ENCODE measurements around the gene RXFP4. TPM values are rescaled to one million over a fixed set of nuclear protein-coding genes. Genes with fewer than 3 reads are reported as not detected.
A peak's percentile ranks its signal among the peaks of the same experiment; 100 is the strongest.
"Not testable (repeated sequence)": the region's sequence is repeated elsewhere in the genome, so short reads cannot be mapped to it uniquely, and the experiment has no call there.

RXFP4 gene
- total RNA-seq, 2 experiments from 2014 or later: not detected

- Mint-ChIP-seq H3K27ac (no peak overlapping the region), H3K4me1 (peaks cover 50% of the 10 kb centered on the region), H3K9me3 (ENCODE audit: low read depth) (no peaks in the 10 kb centered on the region), H3K27me3 (no peaks in the 10 kb centered on the region), H3K4me3 (no peak overlapping the region), H3K36me3 (ENCODE audit: low read depth) (peaks cover 16% of the 10 kb centered on the region)
- no peak for DNase-seq
- intact Hi-C loops (cut with DNase I, micrococcal nuclease): no loop called here
- POLR2A ChIA-PET: no interaction called here
- CTCF ChIA-PET: interaction anchor here (0.6 to 5.9 kb wide), 5 partner anchors 38 to 865 kb away, joined by 3 to 47 read pairs (median 3); no protein-coding TSS in a partner anchor
- ATAC-seq: no peak
These were observed 42.9 kb downstream of the RXFP4 start for GRCh38 chr1:155984341-155984740.

- POLR2A ChIA-PET, H3K27me3 Mint-ChIP-seq: not testable (repeated sequence)
- peaks cover 50% of the 10 kb centered on the region for H3K4me1 Mint-ChIP-seq
These were observed 43.6 kb downstream of the RXFP4 start for GRCh38 chr1:155984903-155985645.

GRCh38 chr1:155989242-155990004, 48.0 kb downstream of the RXFP4 start:
- H3K36me3 Mint-ChIP-seq (ENCODE audit: low read depth): no peaks in the 10 kb centered on the region
- H3K9me3 Mint-ChIP-seq (ENCODE audit: low read depth): no peaks in the 10 kb centered on the region
- intact Hi-C loops (cut with DNase I, micrococcal nuclease): loop anchor here (1.0 to 10.0 kb wide), 4 partner anchors 23 to 205 kb away; partner anchors contain the start of gene KHDC4 (in 2 of the 2)
- no peak overlapping the region for H3K27ac Mint-ChIP-seq
- CTCF ChIA-PET: interaction anchor here (0.6 to 5.2 kb wide), 37 partner anchors 9 to 1493 kb away, joined by 3 to 72 read pairs (median 4); partner anchors contain the start of genes ARHGEF2, KHDC4 and SYT11
- ATAC-seq (peak; percentile 96), DNase-seq (peak; percentile 88)
- no peaks in the 10 kb centered on the region for H3K27me3 Mint-ChIP-seq
- H3K4me3 Mint-ChIP-seq: no peak overlapping the region
- POLR2A ChIA-PET: interaction anchor here (1.0 to 1.7 kb wide), 3 partner anchors 51 to 169 kb away, joined by 3 to 8 read pairs (median 5); partner anchors contain the start of gene KHDC4
- H3K4me1 Mint-ChIP-seq: peaks cover 16% of the 10 kb centered on the region

More at GRCh38 chr1:155984903-155985645, 43.6 kb downstream of the RXFP4 start:
- H3K9me3 Mint-ChIP-seq (ENCODE audit: low read depth); H3K27ac Mint-ChIP-seq; H3K4me3 Mint-ChIP-seq; ATAC-seq; DNase-seq; intact Hi-C loops (cut with DNase I, micrococcal nuclease): not testable (repeated sequence)
- peaks cover 11% of the 10 kb centered on the region for H3K36me3 Mint-ChIP-seq (ENCODE audit: low read depth)
- CTCF ChIA-PET: interaction anchor here (0.5 to 5.9 kb wide), 4 partner anchors 39 to 237 kb away, joined by 3 to 47 read pairs (median 3); no protein-coding TSS in a partner anchor

DNA sequence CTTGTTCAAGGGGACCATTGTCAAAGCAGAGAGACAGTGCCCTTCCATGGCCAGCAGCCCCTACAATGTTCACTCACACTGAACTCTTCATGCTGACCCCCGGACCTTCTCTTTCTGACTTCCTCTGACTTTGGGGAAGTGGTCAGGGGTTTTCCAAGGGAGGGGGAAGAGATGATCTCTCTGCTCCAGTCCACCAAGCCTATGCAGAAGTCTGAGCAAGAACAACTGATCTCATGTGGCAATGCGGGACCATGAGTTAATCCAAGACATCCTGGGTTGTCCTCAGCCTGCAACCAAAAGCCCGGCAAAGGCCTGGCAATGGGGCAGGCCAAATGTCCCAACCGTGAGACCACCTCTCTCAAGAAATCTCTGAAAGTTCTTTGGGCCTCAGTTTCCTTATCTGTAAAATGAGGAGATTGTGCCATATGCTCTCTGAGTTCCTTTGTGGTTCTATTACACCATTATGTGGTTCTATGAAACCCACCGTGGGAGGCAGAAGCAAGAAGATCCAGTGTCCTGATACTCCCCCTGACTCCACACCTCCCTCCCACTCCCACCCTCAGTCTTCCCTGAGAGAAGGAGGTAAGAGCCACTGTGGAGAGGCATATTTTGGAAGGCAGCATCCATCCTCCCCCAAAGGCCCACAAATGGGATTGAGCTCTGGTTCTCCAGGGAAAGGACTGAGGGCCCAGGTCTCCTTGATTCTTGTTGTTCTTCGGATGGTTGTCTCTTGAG, 48.7 kb downstream of the RXFP4 start:
- ChIA-PET POLR2A (interaction anchor here (1.0 to 1.7 kb wide), 3 partner anchors 52 to 169 kb away, joined by 3 to 8 read pairs (median 5); partner anchors contain the start of gene KHDC4), CTCF (interaction anchor here (0.6 to 5.2 kb wide), 36 partner anchors 10 to 1493 kb away, joined by 3 to 72 read pairs (median 4); partner anchors contain the start of genes ARHGEF2, KHDC4 and SYT11)
- ATAC-seq: no peak

More for the DNA sequence above, 48.7 kb downstream of the RXFP4 start:
- intact Hi-C loops (cut with DNase I, micrococcal nuclease): loop anchor here in 1 of 2 experiments (10.0 kb wide), 1 partner anchor 205 kb away; no protein-coding TSS in a partner anchor
- Mint-ChIP-seq H3K9me3 (ENCODE audit: low read depth) (no peaks in the 10 kb centered on the region), H3K4me1 (peaks cover 15% of the 10 kb centered on the region), H3K27ac (no peak overlapping the region), H3K4me3 (no peak overlapping the region), H3K27me3 (no peaks in the 10 kb centered on the region), H3K36me3 (ENCODE audit: low read depth) (no peaks in the 10 kb centered on the region)
- no peak for DNase-seq

Small RNAs within 50 kb of the gene (microRNA-seq; reads per million reads assigned to microRNA genes)
- gene MIR6738 (ENCODE audit: borderline replicate concordance): not detected

Other genes starting within 250 kb of the RXFP4 start
- gene GON4L, start 84.4 kb upstream of the RXFP4 start, total RNA-seq: 10 to 100 TPM; 44.2 to 48.8 TPM
- gene SYT11, start 82.1 kb upstream of the RXFP4 start, total RNA-seq: 10 to 100 TPM; 14.3 to 14.8 TPM
- gene RIT1, start 30.3 kb upstream of the RXFP4 start, total RNA-seq: 10 to 100 TPM; 20.3 to 23.0 TPM
- gene KHDC4, start 7.2 kb upstream of the RXFP4 start, total RNA-seq: 10 to 100 TPM; 68.7 to 97.5 TPM
- 100 to 1,000 TPM; 135 to 216 TPM for gene ARHGEF2, start 36.9 kb downstream of the RXFP4 start, total RNA-seq
- 100 to 1,000 TPM; 143 to 197 TPM for gene SSR2, start 79.3 kb downstream of the RXFP4 start, total RNA-seq
- gene UBQLN4, start 112.2 kb downstream of the RXFP4 start, total RNA-seq: 10 to 100 TPM; 34.5 to 49.0 TPM
- 10 to 100 TPM; 26.1 to 50.3 TPM for gene LAMTOR2, start 113.1 kb downstream of the RXFP4 start, total RNA-seq
- gene RAB25, start 119.5 kb downstream of the RXFP4 start, total RNA-seq: under 1 TPM; 0.46 to 0.77 TPM
- gene MEX3A, start 140.8 kb downstream of the RXFP4 start, total RNA-seq: under 1 TPM; 0.48 to 0.79 TPM
- 100 to 1,000 TPM; 184 to 218 TPM for gene LMNA, start 173.1 kb downstream of the RXFP4 start, total RNA-seq
- gene SEMA4A, start 211.9 kb downstream of the RXFP4 start, total RNA-seq: 10 to 100 TPM; 53.3 to 64.5 TPM

Data from activated CD4-positive, alpha-beta T cell treated with anti-CD3 and anti-CD28 coated beads for 36 hours (primary cell).